Putamen (tissue), 1 donor: Measurements from ENCODE around the gene PKNOX2.

Experiments used
- DNase-seq: peaks from one replicate; pipeline ENCODE4 v3.0.0-alpha.2; 2016; ENCODE audit warnings: low spot score

Gene PKNOX2

DNA sequence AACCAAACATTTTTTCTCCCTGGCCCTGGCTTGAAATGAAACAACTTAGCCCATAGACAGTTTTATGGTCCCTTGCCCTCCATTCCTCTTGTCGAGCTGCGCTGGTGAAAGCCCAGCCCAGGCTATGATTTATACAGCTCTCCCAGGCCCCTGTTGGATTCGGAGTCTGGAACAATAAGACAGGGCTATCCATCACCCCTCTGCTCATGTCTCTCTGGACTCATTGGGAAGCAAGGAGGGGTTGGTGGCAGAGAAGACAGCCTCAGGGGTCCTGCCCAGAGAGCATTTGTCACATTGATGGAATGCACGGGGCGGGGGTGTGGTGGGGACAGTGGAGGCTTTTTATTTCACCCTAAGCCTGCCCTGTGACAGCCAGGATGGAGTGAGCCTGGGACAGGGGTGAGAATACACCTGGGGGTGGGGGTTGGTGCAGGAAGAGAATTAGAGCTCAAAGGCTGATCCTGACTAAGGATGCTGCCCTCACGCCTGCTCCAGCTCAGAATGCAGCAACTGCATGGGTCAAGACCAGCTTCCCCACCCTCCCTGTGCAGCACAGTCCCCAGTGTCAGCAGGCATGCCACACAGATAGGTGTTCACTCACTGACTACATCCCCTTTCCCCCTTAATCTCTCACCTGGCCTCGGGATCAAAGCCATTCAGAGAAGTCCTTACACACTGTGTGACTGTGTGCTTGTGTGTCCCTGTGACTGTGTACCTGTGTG, 10.0 kb upstream of the PKNOX2 start:
- DNase-seq: no peak

GRCh38 chr11:125155100-125155444, 9.5 kb upstream of the PKNOX2 start:
- DNase-seq: no peak

DNA sequence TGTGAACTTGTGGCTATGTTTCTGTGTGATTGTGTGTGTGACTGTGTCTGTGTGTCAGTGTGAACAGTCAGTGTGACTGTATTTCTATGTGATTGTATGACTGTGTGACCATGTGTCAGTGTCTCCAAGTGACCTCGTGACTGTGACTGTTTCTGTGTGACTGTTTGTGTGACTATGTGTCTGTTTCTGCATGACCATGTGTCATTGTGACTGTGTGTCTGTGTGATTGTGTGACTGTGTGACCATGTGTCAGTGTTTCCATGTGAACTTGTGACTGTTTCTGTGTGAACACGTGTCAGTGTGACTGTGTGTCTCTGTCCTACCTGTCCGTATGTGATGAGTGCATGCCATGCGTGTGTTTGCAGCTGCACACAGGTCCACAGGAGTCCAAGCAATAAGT, 8.8 kb upstream of the PKNOX2 start:
- no peak for DNase-seq

DNA sequence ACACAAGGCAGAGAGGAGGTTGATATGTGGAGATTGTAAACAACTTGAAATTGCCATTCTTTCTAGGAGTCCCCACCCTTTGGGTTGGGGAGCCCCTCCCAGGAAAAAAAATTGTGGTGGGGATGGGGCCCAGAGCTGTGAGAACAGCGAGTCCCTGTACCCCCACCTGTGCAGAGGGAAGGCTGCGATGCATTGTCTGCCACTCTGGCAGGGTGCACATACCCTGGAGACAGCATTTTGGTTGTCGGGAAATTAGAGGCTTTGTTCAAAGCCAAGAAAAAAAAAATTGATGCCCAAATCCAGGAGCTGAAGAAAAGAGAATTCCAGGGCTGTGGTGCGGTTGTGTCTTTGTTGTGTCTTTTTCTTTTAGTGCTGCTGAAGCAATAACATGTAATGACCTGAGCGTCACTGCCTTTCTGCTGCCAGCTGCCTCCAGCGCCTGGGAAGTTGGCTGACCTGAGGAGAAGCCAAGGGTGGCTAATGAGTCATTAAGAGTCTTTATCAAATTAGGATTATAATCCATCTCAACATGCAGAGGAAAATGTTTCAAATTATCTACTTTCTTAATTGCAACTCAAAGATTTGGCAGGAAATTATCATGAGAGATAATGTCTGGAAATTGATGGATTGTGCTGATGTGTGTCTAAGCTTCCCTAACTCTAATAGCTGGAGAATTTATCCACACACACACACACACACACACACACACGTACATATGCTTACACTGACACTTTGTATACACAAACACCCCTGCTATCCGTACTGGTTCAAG, 8.0 kb upstream of the PKNOX2 start:
- no peak for DNase-seq

DNA sequence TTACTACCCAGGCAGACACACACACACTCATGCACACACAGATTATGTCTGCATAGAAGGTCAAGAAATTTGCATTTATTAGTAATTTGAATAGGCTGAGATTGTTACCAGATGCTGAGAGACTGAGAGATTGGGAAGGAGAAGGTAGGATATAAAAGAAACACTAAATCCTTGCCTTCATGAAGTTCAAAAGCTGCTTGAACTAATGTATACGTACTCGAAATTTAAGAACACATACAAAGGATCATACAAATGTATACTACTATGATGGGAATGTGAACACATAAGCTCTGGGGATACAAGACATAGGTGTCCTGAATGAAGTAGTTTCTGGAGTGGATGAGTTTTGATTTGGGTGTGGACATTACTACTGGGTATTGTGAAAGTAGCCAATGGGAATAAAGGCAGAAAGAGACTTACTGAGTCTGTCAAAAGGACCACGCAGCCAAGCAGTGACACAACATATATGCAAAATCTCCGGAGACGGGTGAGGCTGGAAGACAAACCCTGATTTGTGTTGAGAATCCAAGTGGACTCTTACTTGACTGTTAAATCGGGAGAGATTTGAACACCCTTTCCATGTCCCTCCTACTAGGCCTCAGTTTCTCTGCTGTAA, 7.3 kb upstream of the PKNOX2 start:
- no peak for DNase-seq

DNA sequence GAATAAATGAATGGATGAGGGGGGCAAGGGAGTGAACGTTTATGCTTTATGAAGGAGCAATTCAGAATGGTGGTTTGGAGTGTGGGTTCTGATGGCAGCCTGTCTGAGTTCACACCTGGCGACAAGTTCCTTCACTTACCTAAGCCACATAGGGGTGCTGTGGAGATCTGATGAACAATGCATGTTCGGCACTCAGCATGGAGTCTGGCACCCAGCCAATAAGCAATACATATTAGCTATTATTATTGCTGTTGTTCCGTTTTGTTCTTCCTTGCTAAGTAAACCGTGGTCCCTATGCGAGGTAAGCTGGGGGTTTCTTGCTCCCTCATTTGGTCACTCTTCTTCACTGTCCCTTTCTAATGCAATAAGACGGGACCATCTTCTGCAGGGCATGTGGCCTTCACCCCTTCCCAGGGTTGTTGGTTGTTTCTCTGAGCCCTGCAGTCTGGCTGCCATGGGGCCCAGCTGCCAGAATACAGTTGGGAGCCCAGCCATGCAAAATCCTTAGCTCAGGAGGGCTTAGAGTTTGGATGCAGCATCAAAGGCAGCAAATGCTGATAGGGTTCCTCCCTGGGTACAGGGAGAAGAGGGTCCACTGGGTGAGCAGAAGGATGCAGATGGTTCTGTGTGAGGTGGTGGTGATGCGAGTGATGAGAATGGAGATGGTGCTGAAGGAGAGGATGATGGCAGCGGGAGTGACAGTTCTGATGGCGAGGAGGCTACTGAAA, 6.4 kb upstream of the PKNOX2 start:
- no peak for DNase-seq

DNA sequence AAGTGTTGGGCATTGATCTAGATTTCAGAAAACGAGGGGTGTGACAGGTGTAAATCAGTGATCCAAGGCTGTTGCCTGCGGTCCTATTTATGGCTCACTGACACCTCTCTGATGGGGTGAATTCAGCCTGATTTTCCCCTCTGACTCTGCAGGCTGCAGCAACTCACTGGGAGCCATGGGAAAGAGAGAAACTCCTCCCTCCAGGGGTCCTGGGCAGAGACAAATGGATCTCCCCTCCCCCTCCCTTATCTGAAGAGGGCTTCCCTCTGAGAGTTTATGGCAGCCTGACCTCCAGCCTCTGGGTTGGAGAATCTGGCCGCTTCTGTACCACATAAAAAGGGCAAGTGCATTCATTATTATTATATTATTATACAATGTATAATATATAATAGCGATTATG, 1.8 kb upstream of the PKNOX2 start:
- DNase-seq: no peak

- DNase-seq: no peak
Measured at GRCh38 chr11:125163431-125164063, 1.0 kb upstream of the PKNOX2 start.

DNA sequence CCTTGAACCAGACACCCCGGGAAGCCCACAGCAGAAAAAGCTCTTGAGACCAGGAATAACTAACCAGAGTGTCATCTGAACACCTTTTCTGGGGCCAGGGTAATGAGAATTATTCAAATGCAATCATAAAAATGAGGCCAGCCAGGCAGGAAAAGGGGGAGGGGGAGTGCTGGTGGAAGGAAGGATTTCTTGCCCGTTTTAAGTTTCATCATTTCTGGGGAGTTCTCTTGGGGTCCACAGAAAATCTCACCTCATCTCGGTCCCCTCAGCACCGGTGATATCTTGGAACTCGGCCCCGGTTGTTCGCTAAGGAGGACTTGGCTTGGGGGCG, 495 bp upstream of the PKNOX2 start:
- DNase-seq: no peak

DNA sequence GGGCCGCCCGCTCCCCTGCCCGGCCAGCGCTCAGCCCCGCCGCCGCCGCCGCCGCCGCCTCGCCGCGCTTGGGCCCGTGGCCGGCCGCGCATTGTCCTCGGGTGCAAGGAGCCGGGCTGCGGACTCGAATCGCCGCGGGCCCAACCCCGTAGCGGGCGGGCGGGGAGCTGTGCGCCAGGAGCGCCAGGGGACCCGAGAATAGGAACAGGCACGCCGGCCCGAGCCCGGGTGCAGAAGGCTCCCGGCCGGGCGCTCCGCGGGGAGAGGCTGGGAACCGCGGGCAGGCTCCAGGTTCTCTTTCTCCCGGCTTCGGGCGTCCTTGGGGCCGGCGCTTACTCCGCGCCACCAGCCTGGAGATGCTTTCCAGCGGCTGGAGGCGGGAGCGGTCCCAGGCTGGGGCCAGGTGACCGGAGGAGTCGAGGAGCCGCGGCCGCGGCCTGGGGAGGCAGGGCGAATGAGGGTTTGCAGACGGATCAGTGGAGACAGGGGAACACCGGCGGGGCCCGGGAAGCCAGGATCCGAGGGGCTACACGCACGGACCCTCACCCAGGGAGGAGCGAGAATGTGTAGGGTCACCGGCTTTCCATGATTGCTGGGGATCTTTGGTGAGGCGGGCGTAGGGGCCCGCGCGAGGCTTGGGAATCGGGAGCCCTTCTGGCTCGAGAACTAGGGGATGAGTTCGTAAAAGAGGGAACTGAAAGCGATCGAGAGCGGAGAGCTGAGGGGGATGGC, 726 bp downstream of the PKNOX2 start:
- no peak for DNase-seq

DNA sequence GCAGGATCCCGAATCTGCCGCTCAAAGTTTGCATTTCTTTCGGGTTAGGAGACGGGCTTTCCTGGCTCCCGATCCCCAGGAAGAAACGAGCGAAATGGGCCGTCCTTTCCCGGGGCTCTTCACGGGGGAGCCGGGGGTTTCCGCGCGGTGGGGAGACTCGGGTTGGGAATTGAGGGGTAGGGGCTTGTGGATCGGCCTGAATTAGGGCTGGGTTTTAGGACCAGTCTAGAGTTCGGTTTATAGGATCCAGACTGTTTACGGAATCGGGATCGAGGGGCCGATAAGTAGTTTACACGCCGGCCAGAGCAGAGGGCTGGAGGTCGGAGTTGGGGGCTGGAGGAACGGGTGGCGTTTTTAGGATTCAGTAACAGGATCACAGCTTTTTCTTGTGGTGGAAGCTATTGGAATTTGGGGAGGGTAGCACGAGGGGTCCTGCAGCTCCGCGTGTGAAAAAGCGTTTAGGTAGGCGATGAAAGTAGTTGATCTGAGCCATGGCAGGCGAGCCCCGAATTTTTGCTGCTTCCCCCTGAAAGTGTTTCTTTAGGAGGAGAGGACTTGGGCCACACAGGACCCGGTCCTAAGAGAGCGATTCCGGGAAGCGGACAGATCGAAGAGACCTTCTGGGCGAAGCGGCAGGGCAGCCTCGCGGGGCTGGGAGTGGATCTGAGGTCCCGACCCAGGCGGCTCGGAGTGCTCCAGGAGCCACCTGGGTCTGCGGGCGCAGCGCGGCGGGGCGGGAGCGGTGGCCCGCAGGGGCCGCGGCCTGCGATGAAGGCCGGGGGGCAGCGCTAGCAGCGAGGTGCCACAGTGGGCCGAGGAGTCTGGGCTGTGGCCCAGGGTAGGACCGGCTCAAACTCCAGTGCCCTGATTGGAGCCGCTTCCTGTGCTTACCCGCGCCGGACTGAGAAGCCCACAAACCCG, 1.6 kb downstream of the PKNOX2 start:
- no peak for DNase-seq

DNA sequence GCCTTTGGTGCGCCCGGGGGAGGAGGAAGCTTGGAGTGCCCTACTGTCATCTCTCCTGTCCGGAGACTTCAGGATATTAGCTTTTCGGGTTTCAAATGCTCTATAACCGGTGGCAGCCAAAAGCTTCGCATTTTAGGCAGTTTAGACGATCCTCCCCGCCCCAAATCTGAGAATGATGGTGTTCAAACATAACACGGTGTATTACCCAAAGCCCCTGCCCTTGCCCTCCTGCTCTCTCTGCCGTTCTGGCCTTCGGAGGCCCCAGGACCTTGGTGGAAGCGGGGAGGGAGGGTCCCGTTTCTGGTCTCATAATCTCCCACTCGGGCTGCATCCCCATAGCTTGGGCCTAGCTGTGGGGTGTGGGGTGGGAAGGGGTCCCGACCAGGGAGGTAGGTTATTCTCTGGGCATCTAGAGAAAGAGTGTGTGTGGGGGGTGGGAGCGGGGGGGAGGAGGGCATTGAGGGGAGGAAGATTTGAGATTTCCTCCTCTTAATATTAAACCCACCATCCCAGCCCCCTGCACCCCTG, 2.3 kb downstream of the PKNOX2 start:
- no peak for DNase-seq

- DNase-seq: no peak
Measured at GRCh38 chr11:125167292-125167953, 2.9 kb downstream of the PKNOX2 start.

- no peak for DNase-seq
Measured at GRCh38 chr11:125167954-125168835, 3.6 kb downstream of the PKNOX2 start.

DNA sequence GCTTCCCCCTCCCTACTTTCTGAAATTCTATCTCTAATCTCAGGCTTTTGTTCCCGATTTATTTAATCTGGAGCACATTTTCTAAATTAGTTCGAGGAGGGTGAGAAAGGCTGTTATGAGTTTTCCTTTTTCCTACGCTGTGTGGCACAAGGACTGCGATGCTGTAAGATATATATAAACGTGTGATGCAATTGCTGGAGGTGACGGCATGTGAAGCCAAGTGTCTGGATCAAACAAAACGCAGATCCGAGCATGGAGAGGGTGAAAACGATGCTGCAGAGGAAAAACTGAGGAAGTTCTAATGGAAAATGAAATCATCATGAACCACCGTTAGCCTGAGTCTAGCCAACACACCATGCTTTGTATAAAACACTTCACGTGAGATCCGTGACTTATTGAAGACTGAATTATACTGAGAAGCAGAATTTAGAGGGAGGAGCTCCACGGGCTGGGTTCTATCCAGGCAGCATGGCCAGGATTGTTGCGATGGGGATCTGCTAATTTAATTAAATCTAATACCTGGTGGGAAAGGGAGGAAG, 4.4 kb downstream of the PKNOX2 start:
- DNase-seq: peak; percentile 24

DNA sequence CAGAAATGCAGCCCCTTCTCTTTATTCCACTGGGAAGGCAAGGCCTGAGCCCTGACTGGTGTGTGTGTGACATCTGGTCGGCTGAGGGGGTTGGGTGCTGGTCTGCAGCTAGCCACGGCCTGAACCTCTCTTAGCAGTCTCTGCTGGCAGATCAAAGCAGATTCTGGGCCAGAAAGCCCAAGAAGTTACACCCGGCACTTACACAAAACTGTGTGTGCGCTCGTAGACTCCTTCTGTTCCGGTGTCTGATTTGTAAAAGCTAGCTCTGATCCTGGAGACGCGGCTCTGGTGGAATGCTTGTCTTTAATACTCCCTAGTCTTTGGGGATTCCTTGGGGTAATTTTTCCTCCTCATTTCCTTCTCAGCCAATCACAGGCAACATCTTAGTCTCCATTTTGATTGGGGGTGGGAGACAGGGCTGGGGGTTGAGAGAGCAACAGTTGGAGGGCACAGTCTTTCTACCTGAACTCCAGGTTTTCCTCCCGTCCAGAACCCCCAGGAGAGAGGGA, 5.5 kb downstream of the PKNOX2 start:
- no peak for DNase-seq

- no peak for DNase-seq
Measured at GRCh38 chr11:125170510-125171031, 6.0 kb downstream of the PKNOX2 start.

GRCh38 chr11:125171974-125172373, 7.4 kb downstream of the PKNOX2 start:
- DNase-seq: no peak
